Heart left ventricle (tissue), 16 donors: ENCODE measurements around the gene OGA. TPM values are rescaled to one million over a fixed set of nuclear protein-coding genes. Genes with fewer than 3 reads are reported as not detected.

Source experiments
- ATAC-seq, 4 donors: fragments of 200-7000 bp; cut with Tn5 transposase; one replicate each; pipeline ENCODE4 v1.9.1; 2020 to 2022; ENCODE audit warnings: moderate library complexity in 4 of 4, mild to moderate bottlenecking in 3 of 4, moderate number of reproducible peaks in 1 of 4
- DNase-seq, 5 donors: peaks; one replicate each; pipeline ENCODE4 v3.0.0-alpha.2; 2020
- H3K27ac ChIP-seq, 12 donors: fragments of 200-600 bp; sonication (generic) in 4 of 12; one replicate each; pipeline versions ENCODE4 v1.5.0 to v1.8.0; 2016 to 2022; ENCODE audit warnings: mild to moderate bottlenecking in 2 of 12
- H3K27me3 ChIP-seq, 9 donors: fragments of 200-600 bp; sonication (generic) in 2 of 9; one replicate each; pipeline versions ENCODE4 v1.5.1 to v1.8.0; 2016 to 2022; ENCODE audit warnings: mild to moderate bottlenecking in 3 of 9
- H3K36me3 ChIP-seq, 9 donors: fragments of 200-600 bp; sonication (generic) in 2 of 9; one replicate each; pipeline versions ENCODE4 v1.5.0 to v1.8.0; 2018 to 2022; ENCODE audit warnings: mild to moderate bottlenecking in 2 of 9
- H3K4me1 ChIP-seq, 12 donors: fragments of 200-600 bp; sonication (generic) in 4 of 12; one replicate each; pipeline versions ENCODE4 v1.5.0 to v1.8.0; 2016 to 2022; ENCODE audit warnings: mild to moderate bottlenecking in 3 of 12
- H3K4me3 ChIP-seq, 12 donors: fragments of 200-600 bp; sonication (generic) in 4 of 12; one replicate each; pipeline versions ENCODE4 v1.5.0 to v1.8.0; 2017 to 2022; ENCODE audit warnings: mild to moderate bottlenecking in 9 of 12, moderate library complexity in 4 of 12
- H3K9me3 ChIP-seq, 12 donors: fragments of 200-600 bp; sonication (generic) in 4 of 12; one replicate each; pipeline versions ENCODE4 v1.5.0 to v1.8.0; 2016 to 2022; ENCODE audit warnings: mild to moderate bottlenecking in 1 of 12
- POLR2A ChIP-seq, 2 donors: fragments of 450-650 bp; IDR thresholded peaks; one replicate each; pipeline ENCODE4 v1.6.1; 2017; ENCODE audit warnings: antibody characterized with exemption in 2 of 2, mild to moderate bottlenecking in 2 of 2, moderate library complexity in 2 of 2
- WGBS, 4 donors: extraction: QIAGEN DNeasy Blood & Tissue Kit in 2 of 4; methylation state at CpG; one replicate each; pipeline versions ENCODE4 v1.1.5 to v1.1.7; 2013 to 2018; 5-methylcytosine and 5-hydroxymethylcytosine counted together
- intact Hi-C, 10 donors: fragments of 100-400 bp; cut with DNase I; formaldehyde crosslinking; loops; one replicate each; pipeline versions ENCODE4 v1.11.1 to v1.14.2; 2022
- polyA plus RNA-seq, 2 donors: library from polyadenylated mRNA; stranded (reverse); fragments of 200-250 nt; gene quantifications; one replicate each; pipeline ENCODE4 v1.2.3, GENCODE V29; 2013
- total RNA-seq, 9 donors: library from RNA; depleted of rRNA in 2 of 9; stranded (reverse); fragments of >200 nt in 2 of 9; fragmentation: NEBNext Ultra II Directional in 3 of 9; extraction: Animal tissue kit (Norgen Biotek cat#: 25700) in 3 of 9; gene quantifications; one replicate each; pipeline versions ENCODE4 v1.1.0 to v1.2.4, GENCODE V29; 2016 to 2023
- TF ChIP-seq, protein P1 (sequence below), 12 donors: fragments of 200-600 bp; sonication (generic) in 4 of 12; IDR thresholded peaks; one replicate each; pipeline versions ENCODE4 v1.5.0 to v1.8.0; 2018 to 2022; ENCODE audit warnings: antibody characterized with exemption in 12 of 12, mild to moderate bottlenecking in 5 of 12
- donor health status: ischemic (EF 13 %, LVEDD 7.1; RV severe dilation, severe dysfunction).
- donor health status: healthy with polysubstance abuse.
- donor health status: DM: no; HTN: yes; CAD: no.
- donor health status: DM: no; HTN: no; CAD: no.
- donor health status: ischemic (EF 25% LVEDD 6.9; RV normal size, moderate dysfunction).
- donor health status: ischemic (EF 25% LVEDD 5.7; RV mildly dilated, moderate dysfunction).
- donor health status: healthy.
- donor health status: DM: yes; HTN: yes; CAD: no.
- donor health status: ischemic (EF 35%, LVEDD 5.7; RV mildly dilated, moderate dysfunction).
- donor health status: nonischemic (EF 11% LVEDD 7.7; RV severe dilation, severe dysfunction).
- donor health status: DM: yes; HTN: yes; CAD: no.
- donor health status: PGD.
- donor health status: ischemic (EF 29% LVEDD 5.4; RV normal size, mild dysfunction).
- donor health status: nonischemic (EF 23%, LVEDD 6.1; RV moderate dilation, normal function).

OGA gene
- total and polyA plus RNA-seq, 11 donors: 42.1 to 164 (median 90.7) TPM

DNA sequence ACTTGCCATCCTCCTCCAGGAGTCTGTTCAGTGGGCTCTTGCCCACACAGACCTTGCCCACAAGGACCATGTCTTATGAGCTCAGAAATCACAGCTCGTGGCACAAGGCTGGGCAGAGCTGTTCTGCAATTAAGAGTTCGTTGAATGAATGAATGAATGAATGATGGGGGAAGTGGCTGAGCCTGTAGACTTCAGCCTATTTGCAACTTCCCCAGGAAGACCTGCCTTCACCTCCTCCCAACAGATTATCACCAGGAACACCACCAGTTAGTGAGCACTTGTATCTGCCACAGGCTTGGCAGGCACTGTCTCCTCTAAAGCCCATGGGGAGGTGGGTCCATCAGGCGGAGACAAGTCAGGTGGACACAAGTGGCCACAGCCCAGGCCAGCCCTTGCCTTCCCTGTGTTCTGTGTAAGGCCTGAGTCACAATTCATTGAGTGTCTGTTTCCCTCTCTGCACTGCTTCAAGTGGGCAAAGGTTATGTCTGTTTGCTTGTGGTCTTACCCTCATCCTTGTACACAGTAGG, 40.6 kb downstream of the OGA start:
- TF ChIP-seq, protein P1, sequence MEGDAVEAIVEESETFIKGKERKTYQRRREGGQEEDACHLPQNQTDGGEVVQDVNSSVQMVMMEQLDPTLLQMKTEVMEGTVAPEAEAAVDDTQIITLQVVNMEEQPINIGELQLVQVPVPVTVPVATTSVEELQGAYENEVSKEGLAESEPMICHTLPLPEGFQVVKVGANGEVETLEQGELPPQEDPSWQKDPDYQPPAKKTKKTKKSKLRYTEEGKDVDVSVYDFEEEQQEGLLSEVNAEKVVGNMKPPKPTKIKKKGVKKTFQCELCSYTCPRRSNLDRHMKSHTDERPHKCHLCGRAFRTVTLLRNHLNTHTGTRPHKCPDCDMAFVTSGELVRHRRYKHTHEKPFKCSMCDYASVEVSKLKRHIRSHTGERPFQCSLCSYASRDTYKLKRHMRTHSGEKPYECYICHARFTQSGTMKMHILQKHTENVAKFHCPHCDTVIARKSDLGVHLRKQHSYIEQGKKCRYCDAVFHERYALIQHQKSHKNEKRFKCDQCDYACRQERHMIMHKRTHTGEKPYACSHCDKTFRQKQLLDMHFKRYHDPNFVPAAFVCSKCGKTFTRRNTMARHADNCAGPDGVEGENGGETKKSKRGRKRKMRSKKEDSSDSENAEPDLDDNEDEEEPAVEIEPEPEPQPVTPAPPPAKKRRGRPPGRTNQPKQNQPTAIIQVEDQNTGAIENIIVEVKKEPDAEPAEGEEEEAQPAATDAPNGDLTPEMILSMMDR (IDR thresholded peaks at IDR 0.05): no peak
- TF ChIP-seq POLR2A (IDR thresholded peaks at IDR 0.05): no peak
- Histone ChIP-seq H3K27me3 (peaks cover 14 to 71% (median 48%) of the 10 kb centered on the region in 9 donors), H3K4me3 (no peak overlapping the region), H3K27ac (no peak overlapping the region), H3K9me3 (no peaks in the 10 kb centered on the region), H3K4me1 (peaks cover 0 to 55% (median 34%) of the 10 kb centered on the region in 12 donors), H3K36me3 (no peaks in the 10 kb centered on the region)
- ATAC-seq (no peak), DNase-seq (no peak)
- intact Hi-C loops: loop anchor here in 4 of 10 donors (2.0 to 10.0 kb wide), 3 partner anchors 175 to 565 kb away; no protein-coding TSS in a partner anchor
- 93 to 96% (median 95%) methylated on average over 3 of the region's 3 CpGs for WGBS, 4 donors

DNA sequence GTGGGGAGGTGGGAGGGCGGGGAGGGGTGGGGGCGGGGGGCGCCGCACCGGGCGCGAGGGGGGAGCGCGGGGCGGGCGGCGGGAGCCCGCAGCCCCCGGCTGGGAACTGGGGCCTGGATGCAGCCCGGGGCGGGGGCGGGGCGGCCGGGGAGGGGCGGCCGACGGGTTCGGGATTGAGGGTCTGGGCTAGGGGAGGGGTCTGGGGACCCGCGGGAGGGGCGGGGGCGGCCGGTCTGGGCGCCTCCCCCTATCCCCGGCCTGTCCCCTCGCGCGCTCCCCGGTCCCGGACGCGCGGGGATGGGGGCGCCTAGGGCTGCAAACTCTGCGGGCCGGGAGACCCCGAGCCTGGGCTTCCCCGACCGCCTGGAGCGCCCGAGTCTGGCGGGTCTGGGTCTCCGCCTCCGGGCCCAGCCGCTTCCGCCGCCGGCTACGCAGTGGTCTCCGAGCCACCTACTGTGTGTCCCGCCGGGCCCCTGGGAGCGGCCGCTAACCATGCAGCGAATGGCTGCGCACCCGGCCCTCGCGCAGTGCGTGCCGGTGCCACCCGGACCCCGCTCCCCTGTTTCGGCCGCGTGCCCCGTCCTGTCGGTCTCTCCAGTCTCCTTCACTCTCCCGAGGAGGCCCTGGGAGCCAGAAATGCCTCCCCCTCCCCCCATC, 42.0 kb downstream of the OGA start:
- no peaks in the 10 kb centered on the region for H3K36me3 ChIP-seq
- ATAC-seq: no peak
- no peak overlapping the region for H3K27ac ChIP-seq
- peak overlapping the region in 8 of 12 donors; percentile 19 to 44 (median 24) for H3K4me3 ChIP-seq
- peaks cover 0 to 45% (median 31%) of the 10 kb centered on the region in 12 donors for H3K4me1 ChIP-seq
- TF ChIP-seq, protein P1 (IDR thresholded peaks at IDR 0.05): no peak
- 4 to 17% (median 6%) methylated on average over 19 to 73 of the region's 74 CpGs for WGBS, 4 donors
- no peaks in the 10 kb centered on the region for H3K9me3 ChIP-seq
- intact Hi-C loops: loop anchor here in 3 of 10 donors (5.0 to 10.0 kb wide), 2 partner anchors 561 to 564 kb away; no protein-coding TSS in a partner anchor
- no peak for DNase-seq
- peaks cover 18 to 85% (median 62%) of the 10 kb centered on the region in 9 donors for H3K27me3 ChIP-seq

DNA sequence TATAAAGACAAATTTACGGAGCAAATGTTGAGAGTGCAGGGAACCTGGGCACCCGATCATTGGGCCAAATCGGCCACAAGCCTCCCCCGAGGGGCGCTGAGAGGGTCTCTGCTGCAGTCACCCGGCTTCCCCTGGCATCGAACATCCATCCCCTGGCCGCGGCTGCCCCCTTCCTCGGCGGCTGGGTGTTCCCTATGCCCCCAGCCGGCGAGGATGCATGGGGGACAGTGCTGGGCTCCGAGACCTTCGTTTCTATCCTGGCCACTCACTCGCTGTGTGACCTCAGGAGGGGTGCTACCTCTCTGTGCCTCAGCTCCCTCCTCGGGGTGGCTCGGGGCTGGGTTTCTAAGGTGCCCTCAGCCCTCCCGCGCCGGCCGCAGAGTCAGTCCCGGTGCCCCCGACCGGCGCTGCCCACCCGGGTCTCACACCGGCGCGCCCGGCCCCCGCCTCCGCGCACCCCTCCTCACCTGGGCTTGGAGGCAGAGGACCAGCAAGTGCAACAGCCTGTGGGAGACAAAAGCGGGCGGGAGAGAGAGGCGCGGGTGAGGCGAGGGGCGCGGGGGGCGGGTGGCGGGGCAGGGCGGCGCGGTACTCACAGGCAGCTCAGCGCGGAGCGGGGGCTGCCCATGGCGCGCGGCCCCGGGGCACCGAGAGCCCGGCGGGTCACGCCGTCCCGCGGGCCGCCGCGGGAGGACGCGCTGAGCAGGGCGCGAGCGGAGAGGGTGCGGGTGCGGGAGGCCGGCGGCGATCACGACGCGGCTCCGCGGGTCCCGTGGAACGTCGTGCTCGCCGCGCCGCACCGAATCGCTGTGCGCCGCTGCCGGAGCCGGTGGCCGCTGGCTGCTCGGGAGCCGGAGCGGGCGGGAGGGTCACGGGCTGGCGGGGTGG, 42.7 kb downstream of the OGA start, which contains the start of gene FGF8:
Gene FGF8, minus strand, starts transcription at position 842 of the 888 bp plus-strand sequence. Its CDS starts 214 bp downstream, at position 628.
- peaks cover 18 to 89% (median 69%) of the 10 kb centered on the region in 9 donors for H3K27me3 ChIP-seq
- no peak for ATAC-seq

More for the DNA sequence above, 42.7 kb downstream of the OGA start, which contains the start of gene FGF8:
- WGBS, 4 donors: 1 to 3% (median 1%) methylated on average over 14 to 98 of the region's 98 CpGs
- H3K9me3 ChIP-seq: no peaks in the 10 kb centered on the region
- no peaks in the 10 kb centered on the region for H3K36me3 ChIP-seq
- H3K4me3 ChIP-seq: peak within 1 kb of the TSS in 9 of 12 donors; percentile 19 to 44 (median 25)
- TF ChIP-seq, protein P1 (IDR thresholded peaks at IDR 0.05): no peak
- TF ChIP-seq POLR2A (IDR thresholded peaks at IDR 0.05): no peak
- intact Hi-C loops: loop anchor here in 3 of 10 donors (5.0 to 10.0 kb wide), 2 partner anchors 561 to 563 kb away; no protein-coding TSS in a partner anchor
- H3K27ac ChIP-seq: no peak within 1 kb of the TSS
- no peak for DNase-seq
- peaks cover 0 to 41% (median 27%) of the 10 kb centered on the region in 12 donors for H3K4me1 ChIP-seq
